Mesenteric fat pad (tissue), 1 donor: ENCODE measurements around the gene SLC45A1. TPM values are rescaled to one million over a fixed set of nuclear protein-coding genes. Genes with fewer than 3 reads are reported as not detected.
"Not testable (repeated sequence)": the region's sequence is repeated elsewhere in the genome, so short reads cannot be mapped to it uniquely, and the experiment has no call there.

Experiments
- DNase-seq: peaks from one replicate; pipeline ENCODE4 v3.0.0-alpha.2; 2020; ENCODE audit warnings: low spot score
- long read RNA-seq: library from polyadenylated mRNA; unstranded; transcript quantifications from one replicate; pipeline ENCODE4 v2.0.0, GENCODE V29; 2020
- total RNA-seq: library from RNA; stranded (reverse); fragmentation: NEBNext Ultra II Directional; extraction: Animal tissue kit (Norgen Biotek cat#: 25700); gene quantifications from one replicate; pipeline ENCODE4 v1.2.1, GENCODE V29; 2021
- donor health status: DM: yes; HTN: yes; CAD: no.

The SLC45A1 gene
- 2.0 TPM for total RNA-seq
- long read RNA-seq, partial matches to known transcripts = 1 of 7 reads
- long read RNA-seq, other reads (novel, unspliced or antisense) = 2 of 7 reads

GRCh38 chr1:8317647-8318381 lies at the start of gene SLC45A1:
Gene SLC45A1, plus strand, starts transcription at chr1:8318114. Its CDS starts 6,216 bp downstream, at chr1:8324330.
- DNase-seq = no peak

GRCh38 chr1:8273036-8273435 lies 44.9 kb upstream of the SLC45A1 start:
- DNase-seq = no peak

GRCh38 chr1:8274352-8274751 lies 43.6 kb upstream of the SLC45A1 start:
- DNase-seq = no peak

- DNase-seq = no peak
Measured at GRCh38 chr1:8276173-8276914, 41.6 kb upstream of the SLC45A1 start.

DNA sequence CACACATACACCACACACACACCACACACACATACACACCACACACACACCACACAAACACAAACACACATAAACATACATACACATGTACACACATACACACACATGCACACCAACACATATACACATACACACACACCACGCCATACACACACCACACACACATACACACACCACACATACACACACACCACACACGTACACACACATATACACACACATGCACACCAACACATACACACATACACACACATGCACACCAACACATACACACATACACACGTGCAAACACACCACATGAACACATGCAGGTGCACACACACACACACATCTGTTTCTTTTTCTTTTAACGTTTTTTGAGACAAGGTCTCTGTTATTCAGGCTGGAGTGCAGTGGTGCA lies 41.0 kb upstream of the SLC45A1 start:
- no peak for DNase-seq

DNA sequence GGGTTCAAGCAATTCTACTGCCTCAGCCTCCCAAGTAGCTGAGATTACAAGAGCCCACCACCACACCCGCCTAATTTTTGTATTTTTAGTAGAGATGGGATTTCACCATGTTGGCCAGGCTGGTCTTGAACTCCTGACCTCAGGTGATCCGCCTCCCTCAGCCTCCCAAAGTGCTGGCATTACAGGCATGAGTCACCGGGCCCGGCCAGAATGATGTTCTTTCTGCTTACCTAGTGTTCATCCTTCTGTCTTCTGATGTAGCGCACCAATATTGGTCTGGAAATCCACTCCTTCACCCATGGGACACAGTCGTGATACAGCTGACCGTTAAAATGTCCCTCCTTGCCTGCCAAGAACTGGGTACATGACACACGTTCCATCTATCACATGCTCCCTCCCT lies 39.2 kb upstream of the SLC45A1 start:
- DNase-seq = not testable (repeated sequence)

GRCh38 chr1:8281843-8282509 lies 35.9 kb upstream of the SLC45A1 start:
- DNase-seq = no peak

GRCh38 chr1:8283058-8283884 lies 34.6 kb upstream of the SLC45A1 start:
- DNase-seq = no peak

- no peak for DNase-seq
Measured at GRCh38 chr1:8284127-8284526, 33.8 kb upstream of the SLC45A1 start.

DNA sequence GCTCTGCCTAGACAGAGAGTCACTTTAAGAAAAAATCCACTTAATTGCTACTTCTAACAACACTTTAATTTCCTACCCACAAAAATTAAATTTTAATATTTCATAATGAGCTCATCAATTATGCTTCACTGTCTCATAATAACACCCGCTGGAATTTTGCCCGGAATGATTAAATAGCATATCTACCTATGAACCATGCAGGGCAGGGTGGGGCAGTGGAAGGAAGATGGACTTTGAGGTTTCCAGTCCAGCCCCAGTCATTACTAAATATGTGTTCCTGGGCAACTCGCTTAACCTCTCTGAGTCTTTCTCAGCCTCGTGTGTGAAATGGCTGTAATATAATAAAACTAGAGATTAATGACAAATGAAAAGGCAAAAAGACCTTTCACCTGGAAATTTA lies 32.8 kb upstream of the SLC45A1 start:
- no peak for DNase-seq

DNA sequence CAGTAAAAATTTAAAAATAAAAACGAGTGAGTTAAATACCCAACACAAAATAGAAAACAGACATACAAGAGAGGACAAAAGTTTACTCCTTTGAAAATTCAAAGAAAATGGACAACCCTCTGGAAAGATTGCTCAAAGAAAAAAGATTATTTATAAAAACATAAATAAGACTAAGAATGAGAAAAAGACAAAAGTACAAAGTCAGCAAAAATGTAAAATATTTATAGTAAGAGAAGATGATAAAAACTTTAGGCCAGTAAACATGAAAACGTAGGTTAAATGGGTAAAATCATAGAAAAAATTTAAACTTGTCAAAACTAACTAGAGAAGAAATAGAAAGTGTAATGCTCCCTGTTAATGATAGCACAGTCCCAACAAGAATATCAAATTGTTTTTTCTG lies 31.9 kb upstream of the SLC45A1 start:
- DNase-seq = no peak

GRCh38 chr1:8293118-8293517 lies 24.8 kb upstream of the SLC45A1 start:
- DNase-seq = no peak

DNA sequence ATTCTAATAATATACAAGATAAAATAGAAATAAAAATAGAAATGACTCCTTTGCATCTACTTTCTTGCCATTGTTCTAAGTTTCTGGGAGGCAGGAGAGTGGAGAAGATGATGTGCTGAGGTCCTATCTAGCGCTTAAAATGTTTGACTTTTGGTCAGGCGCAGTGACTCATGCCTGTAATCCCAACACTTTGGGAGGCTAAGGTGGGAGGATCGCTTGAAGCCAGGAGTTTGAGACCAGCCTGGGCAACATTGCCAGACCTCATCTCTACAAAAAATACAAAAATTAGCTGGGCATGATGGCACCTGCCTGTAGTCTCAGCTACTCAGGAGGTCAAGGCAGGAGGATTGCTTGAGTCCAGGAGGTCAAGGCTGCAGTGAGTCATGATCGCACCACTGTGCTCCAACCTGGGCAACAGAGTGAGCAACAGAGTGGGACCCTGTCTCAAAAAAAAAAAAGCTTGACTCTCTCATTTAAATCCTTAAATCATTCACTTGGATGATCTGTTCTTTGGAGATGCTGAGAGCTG lies 24.2 kb upstream of the SLC45A1 start:
- no peak for DNase-seq

- DNase-seq = no peak
Measured at GRCh38 chr1:8294170-8294697, 23.7 kb upstream of the SLC45A1 start.

GRCh38 chr1:8297245-8297644 lies 20.7 kb upstream of the SLC45A1 start:
- DNase-seq = no peak

DNA sequence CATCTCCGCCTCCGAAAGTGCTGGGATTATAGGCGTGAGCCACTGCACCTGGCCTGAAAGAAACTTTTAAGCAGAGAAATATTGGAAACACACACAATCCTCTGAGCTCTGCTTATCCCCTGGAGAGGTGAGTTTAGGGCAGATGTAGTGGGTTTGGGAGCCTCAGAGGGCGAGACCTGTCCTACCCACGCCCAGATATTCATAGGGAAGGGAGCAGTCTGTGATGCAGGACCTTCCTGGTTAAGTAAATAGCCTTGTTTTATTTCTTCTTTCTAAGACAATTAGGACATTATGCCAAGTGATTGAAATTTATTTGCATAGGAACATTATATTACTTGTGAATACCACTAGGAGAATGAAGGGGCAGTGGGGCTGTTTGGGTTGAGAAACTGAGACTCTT lies 18.0 kb upstream of the SLC45A1 start:
- DNase-seq = no peak

GRCh38 chr1:8302081-8302956 lies 15.6 kb upstream of the SLC45A1 start:
- DNase-seq = no peak

DNA sequence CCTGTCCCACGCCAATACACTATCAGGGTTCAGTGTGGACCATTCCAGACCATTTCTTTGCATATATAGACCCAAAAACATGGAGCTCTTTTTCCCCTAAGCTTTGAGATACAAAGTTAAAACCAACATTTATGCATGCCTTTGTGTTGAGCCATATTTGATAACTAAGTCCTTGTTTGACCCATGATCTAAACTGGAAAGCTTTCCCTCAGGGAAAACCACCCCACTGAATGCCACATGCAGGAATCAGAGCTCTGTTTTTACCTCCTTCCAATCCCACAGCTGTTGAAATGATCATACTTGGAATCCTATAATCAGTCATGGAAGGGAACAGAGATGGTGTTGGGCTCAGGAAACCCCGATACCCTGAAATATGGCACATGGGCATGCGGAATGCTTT lies 14.8 kb upstream of the SLC45A1 start:
- DNase-seq = no peak

- DNase-seq = no peak
Measured at GRCh38 chr1:8303876-8304275, 14.0 kb upstream of the SLC45A1 start.

DNA sequence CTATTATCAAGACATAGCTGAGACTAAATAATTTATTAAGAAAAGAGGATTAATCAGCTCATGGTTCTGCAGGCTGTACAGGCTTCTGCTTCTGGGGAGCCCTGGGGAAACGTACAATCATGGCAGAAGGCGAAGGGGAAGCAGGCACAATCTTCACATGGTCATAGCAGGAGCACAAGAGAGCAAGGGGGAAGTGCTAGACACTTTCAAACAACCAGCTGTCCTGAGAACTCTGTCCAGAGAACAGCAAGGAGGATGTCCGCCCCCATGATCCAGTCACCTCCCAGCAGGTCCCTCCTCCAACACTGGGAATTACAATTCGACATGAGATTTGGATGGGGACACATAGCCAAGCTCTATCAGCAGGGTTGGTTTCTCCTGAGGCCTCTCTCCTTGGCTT lies 10.3 kb upstream of the SLC45A1 start:
- no peak for DNase-seq
